Activated CD8-positive, alpha-beta memory T cell treated with anti-CD3 and anti-CD28 coated beads for 48 hours (primary cell): Measurements from ENCODE around the gene LAMA3.
"Not testable (repeated sequence)": the region's sequence is repeated elsewhere in the genome, so short reads cannot be mapped to it uniquely, and the experiment has no call there.

Experiments
- DNase-seq, 3 experiments: peaks; one replicate each; pipeline ENCODE4 v3.0.0-alpha.2; 2020; ENCODE audit warnings: low read depth in 2 of 3, low spot score in 2 of 3

The LAMA3 gene

GRCh38 chr18:23731861-23732260 is 42.6 kb downstream of the LAMA3 start:
- DNase-seq: no peak

- DNase-seq: no peak
These were observed 43.2 kb downstream of the LAMA3 start for GRCh38 chr18:23732439-23732838.

GRCh38 chr18:23733265-23733664 is 44.0 kb downstream of the LAMA3 start:
- not testable (repeated sequence) for DNase-seq

- no peak for DNase-seq
These were observed 44.6 kb downstream of the LAMA3 start for GRCh38 chr18:23733895-23734294.

GRCh38 chr18:23735021-23735464 is 45.8 kb downstream of the LAMA3 start:
- no peak for DNase-seq

GRCh38 chr18:23737578-23737977 is 48.3 kb downstream of the LAMA3 start:
- DNase-seq: no peak

GRCh38 chr18:23738151-23738550 is 48.9 kb downstream of the LAMA3 start:
- DNase-seq: no peak

GRCh38 chr18:23738575-23738974 is 49.3 kb downstream of the LAMA3 start:
- no peak for DNase-seq

GRCh38 chr18:23740105-23740830 is 51.0 kb downstream of the LAMA3 start:
- DNase-seq: no peak

GRCh38 chr18:23741967-23742366 is 52.7 kb downstream of the LAMA3 start:
- not testable (repeated sequence) for DNase-seq

- DNase-seq: no peak
These were observed 54.6 kb downstream of the LAMA3 start for GRCh38 chr18:23743733-23744333.

GRCh38 chr18:23745366-23745765 is 56.1 kb downstream of the LAMA3 start:
- no peak for DNase-seq

- DNase-seq: no peak
These were observed 57.6 kb downstream of the LAMA3 start for GRCh38 chr18:23746851-23747250.

GRCh38 chr18:23752363-23752762 is 63.1 kb downstream of the LAMA3 start:
- DNase-seq: no peak

GRCh38 chr18:23752796-23753195 is 63.5 kb downstream of the LAMA3 start:
- DNase-seq: no peak

- no peak for DNase-seq
These were observed 67.6 kb downstream of the LAMA3 start for GRCh38 chr18:23756590-23757436.

GRCh38 chr18:23757437-23757733 is 68.1 kb downstream of the LAMA3 start:
- DNase-seq: no peak

GRCh38 chr18:23758281-23758680 is 69.0 kb downstream of the LAMA3 start:
- DNase-seq: no peak

- DNase-seq: no peak
These were observed 72.7 kb downstream of the LAMA3 start for GRCh38 chr18:23761941-23762340.

- no peak for DNase-seq
These were observed 74.1 kb downstream of the LAMA3 start for GRCh38 chr18:23763343-23763742.

GRCh38 chr18:23765931-23766330 is 76.7 kb downstream of the LAMA3 start:
- no peak for DNase-seq
